ENCODE results near the gene PNLIPRP3.

GRCh38 chr10:116522803-116523381, 95.2 kb downstream of the PNLIPRP3 start:
- TF ChIP-seq CTCF (conservative IDR thresholded peaks at IDR 0.05) = no peak
- no peak for TF ChIP-seq EZH2 (IDR thresholded peaks at IDR 0.05; ENCODE audit: low read depth)
